Activated naive CD4-positive, alpha-beta T cell treated with anti-CD3 and anti-CD28 coated beads, Interleukin-2, amount 50 U/mL, for 16 hours (primary cell): ENCODE measurements around the gene EREG.

Source experiments
- DNase-seq: peaks from one replicate; pipeline ENCODE4 v3.0.0-alpha.2; 2020

EREG gene

GRCh38 chr4:74433043-74433442 is 68.1 kb downstream of the EREG start:
- no peak for DNase-seq

GRCh38 chr4:74433541-74434172 is 68.7 kb downstream of the EREG start:
- DNase-seq: no peak

GRCh38 chr4:74435296-74435695 is 70.4 kb downstream of the EREG start:
- DNase-seq: no peak

GRCh38 chr4:74437866-74438265 is 72.9 kb downstream of the EREG start:
- no peak for DNase-seq
